ENCODE measurements around the gene DICER1. TPM values are rescaled to one million over a fixed set of nuclear protein-coding genes. Genes with fewer than 3 reads are reported as not detected.

The DICER1 gene
- total RNA-seq, 2 donors from 2014 or later = 47.7 to 85.0 TPM

GRCh38 chr14:95085321-95085720, 72.0 kb downstream of the DICER1 start:
- peaks cover 7 to 11% of the 10 kb centered on the region in 2 donors for H3K36me3 ChIP-seq (replicated peaks in 1 of 2; ENCODE audit: insufficient read depth in 1 of 2, low read depth in 2 of 2)
- 85 to 95% methylated on average over 5 of the region's 5 CpGs for WGBS, 2 donors
- H3K4me3 ChIP-seq = no peak overlapping the region
- H3K27ac ChIP-seq = no peak overlapping the region
- no peaks in the 10 kb centered on the region for H3K27me3 ChIP-seq
- intact Hi-C loops (cut with DNase I) = no loop called here
- no peak for ATAC-seq
- no peaks in the 10 kb centered on the region for H3K4me1 ChIP-seq
- no peak for TF ChIP-seq POLR2A (IDR thresholded peaks at IDR 0.05)
- no peak for TF ChIP-seq CTCF (IDR thresholded peaks at IDR 0.05)
- DNase-seq = no peak
- no peaks in the 10 kb centered on the region for H3K9me3 ChIP-seq

GRCh38 chr14:95078867-95079266, 78.5 kb downstream of the DICER1 start:
- Histone ChIP-seq H3K27ac (no peak overlapping the region), H3K4me1 (no peaks in the 10 kb centered on the region), H3K9me3 (no peaks in the 10 kb centered on the region), H3K4me3 (no peak overlapping the region), H3K27me3 (no peaks in the 10 kb centered on the region), H3K36me3 (replicated peaks in 1 of 2; ENCODE audit: insufficient read depth in 1 of 2, low read depth in 2 of 2) (no peaks in the 10 kb centered on the region)
- WGBS, 2 donors = 73 to 77% methylated on average over 3 of the region's 3 CpGs
- intact Hi-C loops (cut with DNase I) = no loop called here
- TF ChIP-seq POLR2A (IDR thresholded peaks at IDR 0.05) (no peak), CTCF (IDR thresholded peaks at IDR 0.05) (no peak)
- no peak for DNase-seq
- no peak for ATAC-seq

- no peak for DNase-seq
- ATAC-seq = no peak
- H3K27me3 ChIP-seq = no peaks in the 10 kb centered on the region
- H3K27ac ChIP-seq = no peak overlapping the region
- H3K36me3 ChIP-seq (replicated peaks in 1 of 2; ENCODE audit: insufficient read depth in 1 of 2, low read depth in 2 of 2) = no peaks in the 10 kb centered on the region
- H3K4me1 ChIP-seq = no peaks in the 10 kb centered on the region
- TF ChIP-seq POLR2A (IDR thresholded peaks at IDR 0.05) (no peak), CTCF (IDR thresholded peaks at IDR 0.05) (no peak)
- no peak overlapping the region for H3K4me3 ChIP-seq
- intact Hi-C loops (cut with DNase I) = no loop called here
- H3K9me3 ChIP-seq = no peaks in the 10 kb centered on the region
- WGBS, 2 donors = 80 to 82% methylated on average over 7 of the region's 7 CpGs
Measured at GRCh38 chr14:95077345-95077744, 80.0 kb downstream of the DICER1 start.

GRCh38 chr14:95075789-95076188, 81.5 kb downstream of the DICER1 start:
- TF ChIP-seq POLR2A (IDR thresholded peaks at IDR 0.05) = no peak
- TF ChIP-seq CTCF (IDR thresholded peaks at IDR 0.05) = no peak
- no peak overlapping the region for H3K4me3 ChIP-seq
- 90 to 99% methylated on average over 2 of the region's 2 CpGs for WGBS, 2 donors
- no peaks in the 10 kb centered on the region for H3K27me3 ChIP-seq
- no peak for DNase-seq
- no peaks in the 10 kb centered on the region for H3K36me3 ChIP-seq (replicated peaks in 1 of 2; ENCODE audit: insufficient read depth in 1 of 2, low read depth in 2 of 2)
- H3K4me1 ChIP-seq = no peaks in the 10 kb centered on the region
- no peak for ATAC-seq
- no peak overlapping the region for H3K27ac ChIP-seq
- H3K9me3 ChIP-seq = no peaks in the 10 kb centered on the region
- intact Hi-C loops (cut with DNase I) = no loop called here

- TF ChIP-seq CTCF (IDR thresholded peaks at IDR 0.05) = no peak
- no peak for TF ChIP-seq POLR2A (IDR thresholded peaks at IDR 0.05)
- Histone ChIP-seq H3K9me3 (no peaks in the 10 kb centered on the region), H3K4me1 (no peaks in the 10 kb centered on the region), H3K27me3 (no peaks in the 10 kb centered on the region), H3K27ac (no peak overlapping the region), H3K4me3 (no peak overlapping the region), H3K36me3 (replicated peaks in 1 of 2; ENCODE audit: insufficient read depth in 1 of 2, low read depth in 2 of 2) (no peaks in the 10 kb centered on the region)
- intact Hi-C loops (cut with DNase I) = no loop called here
- ATAC-seq (no peak), DNase-seq (no peak)
- WGBS, 2 donors = 91 to 100% methylated on average over 3 of the region's 3 CpGs
Measured at GRCh38 chr14:95073947-95074346, 83.4 kb downstream of the DICER1 start.
